SK-N-SH (cell line): Measurements from ENCODE around the gene EPB41L4A. TPM values are rescaled to one million over a fixed set of nuclear protein-coding genes. Genes with fewer than 3 reads are reported as not detected.

ENCODE experiments used
- CTCF ChIA-PET: fragments of 300-600, 350-600 bp; formaldehyde crosslinking; extraction: SDS; loops from one replicate; lab custom pipeline; 2021; lab: Yijun Ruan, JAX
- POLR2A ChIA-PET: fragments of 350-600 bp; sonication (Branson Sonifier 250); formaldehyde crosslinking; extraction: SDS; loops from one replicate; lab custom pipeline; 2020; ENCODE audit warnings: antibody characterized with exemption, inconsistent platforms; lab: Yijun Ruan, JAX
- DNase-seq: peaks from one replicate; pipeline ENCODE4 v3.0.0; 2012
- H2AFZ ChIP-seq: fragments of 200-600 bp; sonication (generic); 2 replicates; pipeline ENCODE4 v1.8.1; 2016; ENCODE audit warnings: antibody characterized with exemption, mild to moderate bottlenecking, low read depth
- H3F3A ChIP-seq: fragments of 200-600 bp; sonication (generic); replicated peaks from 2 replicates; pipeline ENCODE3; 2016; ENCODE audit warnings: antibody characterized with exemption, mild to moderate bottlenecking; ENCODE audit not compliant: insufficient read depth
- H3K27ac ChIP-seq, 2 experiments: fragments of 200-500 bp in 1 of 2; fragments of 200-600 bp in 1 of 2; sonication (Bioruptor generic) in 1 of 2; sonication (generic), shearing (Covaris generic) in 1 of 2; 2 replicates each; pipeline versions ENCODE4 v1.5.1 to v1.6.1; 2014 to 2016; ENCODE audit warnings: low read depth in 2 of 2, inconsistent platforms in 1 of 2, low read length in 1 of 2, mild to moderate bottlenecking in 1 of 2, mixed read lengths in 1 of 2
- H3K27me3 ChIP-seq: fragments of 200-600 bp; sonication (generic), shearing (Covaris generic); 2 replicates; pipeline ENCODE4 v1.6.1; 2016; ENCODE audit warnings: mixed run types; ENCODE audit not compliant: insufficient read depth
- H3K36me3 ChIP-seq, 2 experiments: fragments of 200-500 bp in 1 of 2; fragments of 200-600 bp in 1 of 2; sonication (Bioruptor generic) in 1 of 2; sonication (generic) in 1 of 2; replicated peaks in 1 of 2; 2 replicates each; pipeline versions ENCODE3 to v1.5.1; 2014 to 2016; ENCODE audit warnings: low read length in 1 of 2, mild to moderate bottlenecking in 1 of 2; ENCODE audit not compliant: insufficient read depth in 2 of 2, control insufficient read depth in 1 of 2
- H3K4me1 ChIP-seq, 2 experiments: fragments of 200-500 bp in 1 of 2; fragments of 200-600 bp in 1 of 2; sonication (Bioruptor generic) in 1 of 2; sonication (generic), shearing (Covaris generic) in 1 of 2; 2 replicates each; pipeline versions ENCODE4 v1.5.1 to v1.6.1; 2014 to 2016; ENCODE audit warnings: low read depth in 1 of 2, low read length in 1 of 2, mixed run types in 1 of 2; ENCODE audit not compliant: insufficient read depth in 2 of 2, control insufficient read depth in 1 of 2
- H3K4me2 ChIP-seq: fragments of 200-600 bp; sonication (generic), shearing (Covaris generic); 2 replicates; pipeline ENCODE4 v1.6.1; 2017; ENCODE audit warnings: mixed run types
- H3K4me3 ChIP-seq, 2 experiments: fragments of 200-500 bp in 1 of 2; fragments of 200-600 bp in 1 of 2; sonication (Bioruptor generic) in 1 of 2; sonication (generic), shearing (Covaris generic) in 1 of 2; 2 replicates each; pipeline versions ENCODE4 v1.5.1 to v1.8.1; 2014 to 2016; ENCODE audit warnings: low read depth in 2 of 2, inconsistent platforms in 1 of 2, low read length in 1 of 2, mild to moderate bottlenecking in 1 of 2, mixed read lengths in 1 of 2, moderate library complexity in 1 of 2
- H3K79me2 ChIP-seq: fragments of 200-600 bp; sonication (generic); 2 replicates; pipeline ENCODE4 v1.8.1; 2017; ENCODE audit warnings: mild to moderate bottlenecking; ENCODE audit not compliant: insufficient read depth
- H3K9ac ChIP-seq: fragments of 200-600 bp; sonication (generic); 2 replicates; pipeline ENCODE4 v1.6.1; 2017; ENCODE audit warnings: mixed run types
- H3K9me2 ChIP-seq: fragments of 200-600 bp; sonication (generic); 2 replicates; pipeline ENCODE4 v1.6.1; 2017; ENCODE audit warnings: mixed run types
- H3K9me3 ChIP-seq: fragments of 200-600 bp; sonication (generic); 2 replicates; pipeline ENCODE4 v1.6.1; 2017; ENCODE audit warnings: mixed run types, mild to moderate bottlenecking, moderate library complexity
- H4K20me1 ChIP-seq: fragments of 200-600 bp; sonication (generic); 2 replicates; pipeline ENCODE4 v1.6.1; 2017; ENCODE audit warnings: mild to moderate bottlenecking, mixed run types; ENCODE audit not compliant: insufficient read depth
- CTCF ChIP-seq: fragments of 200-600 bp; sonication (generic); IDR thresholded peaks from 2 replicates; pipeline ENCODE4 v1.6.1; 2017; ENCODE audit warnings: antibody characterized with exemption, mild to moderate bottlenecking, moderate library complexity
- ELF1 ChIP-seq: IDR thresholded peaks from 2 replicates; pipeline ENCODE4 v1.4.0; 2012
- EP300 ChIP-seq, 2 experiments: IDR thresholded peaks; 2 replicates each; pipeline versions ENCODE4 v1.4.0 to v1.6.1; 2012; ENCODE audit warnings: borderline replicate concordance in 1 of 2, low read depth in 1 of 2, low read length in 1 of 2
- FOXJ3 ChIP-seq: sonication (generic); formaldehyde crosslinking; IDR thresholded peaks from 2 replicates; pipeline ENCODE4 v1.5.1; 2020; ENCODE audit warnings: mild to moderate bottlenecking, missing genetic modification reagents
- GABPA ChIP-seq: IDR thresholded peaks from 2 replicates; pipeline ENCODE4 v1.4.0; 2012; ENCODE audit warnings: low read depth, mild to moderate bottlenecking
- GATA2 ChIP-seq: sonication (generic); formaldehyde crosslinking; IDR thresholded peaks from 2 replicates; pipeline ENCODE4 v1.5.0; 2020; ENCODE audit warnings: mild to moderate bottlenecking, missing genetic modification reagents
- JUND ChIP-seq: IDR thresholded peaks from 2 replicates; pipeline ENCODE4 v1.4.0; 2012
- POLR2AphosphoS5 ChIP-seq: IDR thresholded peaks from 2 replicates; pipeline ENCODE4 v1.6.1; 2012; ENCODE audit warnings: low read depth, low read length
- RAD21 ChIP-seq: IDR thresholded peaks from 2 replicates; pipeline ENCODE4 v1.6.1; 2012; ENCODE audit warnings: mild to moderate bottlenecking, low read length
- RFX5 ChIP-seq: IDR thresholded peaks from 2 replicates; pipeline ENCODE4 v1.6.1; 2012; ENCODE audit warnings: mild to moderate bottlenecking, improper control_type of control experiment, low read length
- SIN3A ChIP-seq: IDR thresholded peaks from 2 replicates; pipeline ENCODE4 v1.6.1; 2012; ENCODE audit warnings: low read depth, mild to moderate bottlenecking, low read length, moderate library complexity, borderline replicate concordance
- TAF1 ChIP-seq: IDR thresholded peaks from 2 replicates; pipeline ENCODE4 v1.6.1; 2012; ENCODE audit warnings: low read depth, mild to moderate bottlenecking, low read length, moderate library complexity, borderline replicate concordance
- TCF12 ChIP-seq: IDR thresholded peaks from 2 replicates; pipeline ENCODE4 v1.4.0; 2012
- WGBS: methylation state at CpG from one replicate; pipeline ENCODE4 v1.1.6; 2017; ENCODE audit warnings: low lambda C conversion rate; 5-methylcytosine and 5-hydroxymethylcytosine counted together
- polyA plus RNA-seq, 3 experiments: library from polyadenylated mRNA; depleted of rRNA; stranded (reverse); fragments of >200 nt; gene quantifications; 2 replicates each; pipeline ENCODE4 v1.2.3, GENCODE V29; 2012
- TF ChIP-seq, protein P1 (sequence below): IDR thresholded peaks from 2 replicates; pipeline ENCODE4 v1.4.0; 2012; ENCODE audit warnings: low read depth, borderline replicate concordance
- TF ChIP-seq, protein P2 (sequence below): fragments of 150-350 bp; IDR thresholded peaks from 2 replicates; pipeline ENCODE4 v1.6.1; 2017; ENCODE audit warnings: antibody characterized with exemption, low read length, low read depth, borderline replicate concordance

The EPB41L4A gene
- polyA plus RNA-seq, 1 of the 3 experiments (the other 2 are of a cell fraction): 0.07 TPM

DNA sequence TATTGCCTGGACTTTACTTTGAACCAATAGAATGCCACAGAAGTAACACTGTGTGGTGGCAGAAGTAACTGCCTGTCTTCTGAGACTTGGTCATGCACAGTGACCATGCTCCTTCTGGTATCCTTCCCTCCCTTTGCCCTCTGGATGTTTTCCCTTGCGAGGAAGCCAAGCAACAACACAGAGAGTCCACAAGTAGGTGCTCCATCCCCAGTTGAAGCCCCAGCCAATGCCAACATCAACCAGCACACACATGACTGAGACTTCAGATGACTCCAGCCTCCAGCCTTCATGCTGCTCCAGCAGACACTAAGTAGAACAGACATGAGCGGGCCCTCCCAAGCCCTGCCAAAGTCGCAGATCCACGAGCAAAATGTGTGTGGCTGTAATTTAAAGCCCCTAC is 129.6 kb downstream of the EPB41L4A start:
- H4K20me1 ChIP-seq: no peaks in the 10 kb centered on the region
- no peak overlapping the region for H3K27ac ChIP-seq
- H3K4me1 ChIP-seq: no peaks in the 10 kb centered on the region
- H3K9me3 ChIP-seq: no peaks in the 10 kb centered on the region
- no peaks in the 10 kb centered on the region for H3K79me2 ChIP-seq
- TF ChIP-seq TCF12: no peak
- TF ChIP-seq RAD21: no peak
- TF ChIP-seq, protein P1, sequence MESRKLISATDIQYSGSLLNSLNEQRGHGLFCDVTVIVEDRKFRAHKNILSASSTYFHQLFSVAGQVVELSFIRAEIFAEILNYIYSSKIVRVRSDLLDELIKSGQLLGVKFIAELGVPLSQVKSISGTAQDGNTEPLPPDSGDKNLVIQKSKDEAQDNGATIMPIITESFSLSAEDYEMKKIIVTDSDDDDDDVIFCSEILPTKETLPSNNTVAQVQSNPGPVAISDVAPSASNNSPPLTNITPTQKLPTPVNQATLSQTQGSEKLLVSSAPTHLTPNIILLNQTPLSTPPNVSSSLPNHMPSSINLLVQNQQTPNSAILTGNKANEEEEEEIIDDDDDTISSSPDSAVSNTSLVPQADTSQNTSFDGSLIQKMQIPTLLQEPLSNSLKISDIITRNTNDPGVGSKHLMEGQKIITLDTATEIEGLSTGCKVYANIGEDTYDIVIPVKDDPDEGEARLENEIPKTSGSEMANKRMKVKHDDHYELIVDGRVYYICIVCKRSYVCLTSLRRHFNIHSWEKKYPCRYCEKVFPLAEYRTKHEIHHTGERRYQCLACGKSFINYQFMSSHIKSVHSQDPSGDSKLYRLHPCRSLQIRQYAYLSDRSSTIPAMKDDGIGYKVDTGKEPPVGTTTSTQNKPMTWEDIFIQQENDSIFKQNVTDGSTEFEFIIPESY: no peak
- no peak for TF ChIP-seq POLR2AphosphoS5
- TF ChIP-seq GATA2 (CRISPR knock-in tag): no peak
- TF ChIP-seq RFX5: no peak
- TF ChIP-seq EP300 (IDR thresholded peaks at IDR 0.05; ENCODE audit: borderline replicate concordance in 1 of 2, low read depth in 1 of 2, low read length in 1 of 2): no peak
- TF ChIP-seq FOXJ3 (CRISPR knock-in tag): no peak
- no peak for TF ChIP-seq ELF1
- TF ChIP-seq, protein P2, sequence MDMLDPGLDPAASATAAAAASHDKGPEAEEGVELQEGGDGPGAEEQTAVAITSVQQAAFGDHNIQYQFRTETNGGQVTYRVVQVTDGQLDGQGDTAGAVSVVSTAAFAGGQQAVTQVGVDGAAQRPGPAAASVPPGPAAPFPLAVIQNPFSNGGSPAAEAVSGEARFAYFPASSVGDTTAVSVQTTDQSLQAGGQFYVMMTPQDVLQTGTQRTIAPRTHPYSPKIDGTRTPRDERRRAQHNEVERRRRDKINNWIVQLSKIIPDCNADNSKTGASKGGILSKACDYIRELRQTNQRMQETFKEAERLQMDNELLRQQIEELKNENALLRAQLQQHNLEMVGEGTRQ: no peak
- ChIA-PET CTCF (interaction anchor here (1.1 kb wide), 1 partner anchor 130 kb away, joined by 3 read pairs; no protein-coding TSS in a partner anchor), POLR2A (no interaction called here)
- 60% methylated on average over 4 of the region's 4 CpGs for WGBS
- H3K4me2 ChIP-seq: no peak overlapping the region
- no peak for DNase-seq
- no peaks in the 10 kb centered on the region for H3K27me3 ChIP-seq
- H3K9me2 ChIP-seq: no peaks in the 10 kb centered on the region
- H3K36me3 ChIP-seq: no peaks in the 10 kb centered on the region
- no peak overlapping the region for H2AFZ ChIP-seq
- no peak overlapping the region for H3K9ac ChIP-seq
- no peak overlapping the region for H3K4me3 ChIP-seq
- no peaks in the 10 kb centered on the region for H3F3A ChIP-seq

DNA sequence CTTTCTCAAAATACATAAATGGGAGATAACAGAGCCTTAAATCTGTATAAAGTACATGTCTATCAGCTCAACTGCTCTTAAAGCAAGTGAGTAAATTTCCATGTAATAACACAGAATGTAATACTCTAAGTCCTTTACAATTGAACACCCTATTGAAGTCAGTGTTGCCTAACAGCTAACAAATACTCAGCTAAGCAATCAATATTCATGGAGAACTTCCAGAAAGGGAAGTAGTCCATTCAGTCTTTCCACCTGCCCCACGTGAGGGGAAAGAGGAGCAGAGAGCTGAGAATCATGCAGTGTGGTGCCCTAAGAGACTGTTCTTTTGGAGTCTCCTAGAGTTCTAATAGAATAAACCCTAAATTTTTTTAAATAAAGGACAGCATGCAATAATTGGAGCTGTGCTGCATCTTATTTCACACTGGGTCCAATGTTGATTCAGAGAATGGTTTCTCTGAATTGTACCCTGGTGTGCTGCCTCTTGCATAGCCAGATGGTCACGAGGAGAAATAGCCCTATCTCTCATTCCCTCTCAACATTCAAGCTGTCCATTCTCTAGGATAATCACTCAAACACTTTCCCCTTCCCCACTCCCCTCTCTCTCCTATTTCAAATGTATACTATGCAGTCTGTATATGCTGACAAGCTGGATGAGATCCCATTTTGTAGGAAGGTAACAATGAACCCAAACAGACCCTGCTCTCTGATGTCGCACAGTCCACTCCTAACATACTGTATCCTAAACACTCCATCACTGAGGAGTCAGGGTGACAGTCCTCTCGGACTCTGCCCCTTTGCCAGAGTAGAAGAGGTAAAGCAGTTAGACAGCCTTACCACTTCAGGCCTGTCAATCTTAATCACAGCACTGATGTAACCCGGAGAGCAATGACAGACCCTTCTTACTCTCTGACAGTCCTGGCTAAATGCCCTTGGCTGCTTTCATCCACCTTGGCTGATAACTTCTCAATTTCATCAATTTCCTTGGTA is 134.8 kb downstream of the EPB41L4A start:
- Histone ChIP-seq H3K9ac (no peak overlapping the region), H3K9me3 (no peaks in the 10 kb centered on the region), H3F3A (no peaks in the 10 kb centered on the region), H3K27me3 (no peaks in the 10 kb centered on the region), H3K79me2 (no peaks in the 10 kb centered on the region), H3K36me3 (no peaks in the 10 kb centered on the region), H3K4me2 (no peak overlapping the region), H3K27ac (no peak overlapping the region), H4K20me1 (no peaks in the 10 kb centered on the region), H2AFZ (no peak overlapping the region), H3K9me2 (no peaks in the 10 kb centered on the region), H3K4me1 (no peaks in the 10 kb centered on the region), H3K4me3 (no peak overlapping the region)
- CTCF ChIA-PET: no interaction called here
- no peak for DNase-seq
- POLR2A ChIA-PET: no interaction called here
- WGBS: 35% methylated on average over 5 of the region's 5 CpGs
- TF ChIP-seq SIN3A: no peak
- TF ChIP-seq TAF1: no peak
- no peak for TF ChIP-seq EP300 (IDR thresholded peaks at IDR 0.05; ENCODE audit: borderline replicate concordance in 1 of 2, low read depth in 1 of 2, low read length in 1 of 2)
- TF ChIP-seq POLR2AphosphoS5: no peak
- TF ChIP-seq GABPA: no peak
- no peak for TF ChIP-seq CTCF
- TF ChIP-seq JUND: no peak
- TF ChIP-seq, protein P1: no peak
- TF ChIP-seq, all 33 proteins: peak for 0
